Stimulated activated CD4-positive, alpha-beta T cell treated with anti-CD3 and anti-CD28 coated beads, Interleukin-4, amount 100 ng/mL, for 4 hours (primary cell): Measurements from ENCODE around the gene PDK2.

Source experiments
- DNase-seq, 2 experiments: peaks; one replicate each; pipeline ENCODE4 v3.0.0-alpha.2; 2020

The PDK2 gene

DNA sequence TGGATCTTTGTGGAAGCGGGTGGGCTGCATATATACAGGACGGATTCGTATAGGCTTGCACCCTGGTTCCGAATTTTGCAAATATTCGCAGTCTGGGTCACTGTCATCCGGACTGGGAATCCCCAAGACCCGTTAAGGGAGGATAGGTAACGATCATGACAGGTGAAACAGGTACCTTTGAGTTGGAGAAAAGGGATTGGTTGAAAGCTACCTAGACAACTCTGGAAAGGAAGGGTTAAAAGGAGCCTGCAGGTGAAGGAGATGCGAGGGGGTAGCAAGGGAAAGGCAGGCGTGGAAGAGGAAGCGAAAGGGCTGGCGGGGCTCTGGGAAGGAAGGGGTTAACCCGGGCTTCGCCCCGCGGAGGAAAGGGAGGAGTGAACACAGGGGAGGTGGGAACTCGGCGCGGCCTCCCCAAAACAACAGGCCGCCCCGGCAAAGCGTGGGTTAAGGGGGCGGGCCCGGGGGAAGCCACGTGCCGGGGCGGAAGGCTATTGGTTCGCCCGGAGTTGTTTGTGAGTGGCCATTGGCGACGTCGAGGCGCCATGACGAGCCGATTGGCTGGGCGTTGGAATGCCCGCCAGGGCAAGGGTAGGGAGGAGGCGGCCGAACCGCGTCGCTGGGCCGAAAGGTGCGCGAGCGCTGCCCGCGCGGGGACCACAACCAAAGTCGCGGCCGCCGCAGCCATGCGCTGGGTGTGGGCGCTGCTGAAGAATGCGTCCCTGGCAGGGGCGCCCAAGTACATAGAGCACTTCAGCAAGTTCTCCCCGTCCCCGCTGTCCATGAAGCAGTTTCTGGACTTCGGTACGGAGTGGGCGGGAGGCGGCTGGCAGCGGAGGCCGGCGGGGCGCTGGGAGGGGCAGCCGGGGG is at the start of gene PDK2:
Gene PDK2, plus strand, starts transcription at position 599 of the 867 bp plus-strand sequence. Its CDS starts 85 bp downstream, at position 684.
- DNase-seq, result peak; percentile 93 to 95

DNA sequence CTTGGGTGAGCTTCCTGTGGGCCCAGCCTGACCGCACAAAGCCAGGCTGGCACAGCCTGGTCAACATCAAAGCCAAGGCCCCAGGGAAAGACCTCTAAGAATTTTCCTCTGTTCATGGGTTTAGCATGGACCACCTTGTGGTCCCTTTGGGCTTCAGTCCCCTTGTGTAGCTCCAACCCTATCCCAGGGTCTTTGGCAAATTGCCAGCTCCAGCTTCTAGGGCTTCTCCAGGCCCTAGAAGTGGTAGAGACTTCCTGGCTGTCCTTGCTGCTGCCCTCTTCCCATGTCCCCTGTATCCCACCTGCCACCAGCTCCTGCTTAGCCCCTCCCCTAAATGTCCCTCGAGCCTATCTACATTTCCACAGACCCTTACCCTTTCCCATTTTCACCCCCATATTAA is 49.0 kb upstream of the PDK2 start:
- no peak for DNase-seq

DNA sequence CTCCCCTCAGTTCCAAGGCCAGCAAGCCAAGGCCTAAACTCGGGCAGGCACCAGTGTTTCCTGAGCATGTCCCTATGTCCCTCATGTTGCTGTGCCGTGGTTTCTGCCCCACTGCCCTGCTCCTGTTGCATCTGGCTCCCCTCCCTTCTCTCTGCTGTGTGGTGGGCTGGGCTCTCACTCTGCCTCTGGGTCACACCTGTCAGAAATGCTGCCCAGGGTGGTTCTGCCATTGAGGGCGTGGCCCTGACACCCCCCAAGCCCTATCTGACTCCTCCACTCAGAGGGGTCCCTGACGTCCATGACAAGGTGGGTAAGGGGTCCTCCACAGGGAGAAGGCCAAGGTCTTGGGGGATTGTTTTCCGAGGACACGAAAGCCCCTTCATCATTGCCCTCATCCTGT is 48.5 kb upstream of the PDK2 start:
- DNase-seq, result no peak

DNA sequence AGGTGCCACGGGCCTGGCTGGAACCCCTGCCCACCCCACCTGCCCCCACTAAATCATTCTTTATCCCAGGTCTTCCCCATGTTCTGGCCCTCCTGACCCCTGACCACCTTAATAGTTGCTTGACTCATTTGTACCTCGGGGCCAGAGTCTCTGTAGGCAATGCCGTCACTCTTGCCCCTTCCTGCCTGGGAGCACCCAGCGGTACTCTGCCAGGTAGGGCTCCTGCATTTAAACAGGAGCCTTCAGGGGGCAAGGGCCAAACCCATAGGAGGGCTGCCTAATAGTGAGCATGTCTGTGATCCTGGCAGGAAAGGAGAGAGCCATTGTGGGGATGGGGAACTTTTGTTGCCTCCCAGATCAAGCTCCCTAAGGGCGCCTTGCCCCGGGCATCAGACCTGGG is 48.1 kb upstream of the PDK2 start:
- no peak for DNase-seq

DNA sequence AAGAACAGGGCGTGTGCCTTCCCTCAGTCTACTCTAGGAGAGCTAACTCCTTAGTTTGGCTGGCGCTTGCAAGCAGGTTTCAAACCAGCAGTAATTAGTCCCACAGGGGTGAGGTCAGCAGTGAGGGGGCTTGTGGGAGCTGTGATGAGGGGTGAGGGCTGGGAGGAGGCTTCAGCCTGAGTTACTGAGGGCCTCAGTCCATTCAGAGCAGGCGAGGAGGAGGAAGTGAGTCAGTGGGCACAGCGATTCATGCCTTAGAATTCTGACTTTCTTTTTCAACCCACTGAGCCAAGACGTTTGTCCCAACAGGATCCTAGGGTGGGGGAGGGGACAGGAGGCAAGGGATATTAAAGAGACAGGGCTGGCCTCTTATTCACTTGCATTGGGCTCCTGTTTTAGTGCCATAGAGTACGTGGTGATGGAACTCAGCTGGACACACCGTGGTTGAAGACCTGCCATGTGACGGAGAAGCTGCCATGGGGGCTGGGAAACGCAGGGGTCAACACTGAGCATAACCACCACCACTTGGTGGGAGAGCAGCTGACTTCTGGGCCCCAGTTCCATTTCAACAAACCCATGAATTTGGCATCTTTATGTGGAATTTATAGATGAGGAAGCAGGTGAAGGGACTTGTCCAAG is 47.5 kb upstream of the PDK2 start:
- DNase-seq, result no peak

DNA sequence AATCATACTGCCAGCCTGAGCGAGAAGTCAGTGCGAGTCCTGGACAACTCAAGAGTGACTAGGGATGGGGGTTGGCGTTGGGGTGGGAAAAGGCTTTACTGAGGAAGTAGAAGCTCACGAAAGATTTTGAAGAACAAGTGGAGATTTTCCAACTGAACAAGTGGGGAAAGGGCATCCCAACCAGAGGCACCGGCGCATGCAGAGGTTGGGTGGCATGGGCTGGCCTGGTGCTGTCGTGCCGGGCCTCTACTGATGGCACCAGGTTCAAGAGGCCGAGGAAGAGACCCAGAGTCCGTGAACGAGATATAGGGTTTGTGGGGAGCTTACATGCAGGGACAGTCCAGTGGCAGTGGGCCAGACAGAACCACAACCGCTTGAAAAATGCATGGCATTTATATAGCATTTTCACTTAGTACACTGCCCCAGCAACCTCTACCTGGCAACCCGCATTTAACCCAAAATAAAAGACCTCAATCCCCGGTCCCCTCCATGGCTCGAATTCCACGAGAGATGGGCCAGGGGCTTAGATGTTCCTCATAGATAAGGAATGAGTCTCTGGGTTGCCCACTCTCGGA is 46.9 kb upstream of the PDK2 start:
- no peak for DNase-seq

DNA sequence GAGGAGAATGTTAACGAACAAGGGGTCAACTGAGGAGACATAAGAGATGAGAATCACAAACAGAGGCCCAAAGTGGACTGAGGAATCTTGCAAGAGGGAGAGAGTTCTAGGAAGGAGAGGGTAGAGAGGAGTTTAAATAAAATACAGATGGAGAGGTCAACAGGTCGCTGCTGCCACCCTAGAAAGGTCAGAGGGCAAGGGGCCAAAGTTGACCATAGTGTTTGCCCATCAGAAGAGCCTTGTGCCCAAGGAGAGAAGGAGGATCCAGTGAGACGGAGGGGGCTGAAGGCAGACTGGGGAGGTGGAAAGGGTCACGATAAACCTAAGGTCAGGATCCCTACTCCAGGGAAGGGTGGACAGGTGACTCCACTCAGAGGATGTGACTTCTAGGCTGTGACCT is 46.2 kb upstream of the PDK2 start:
- DNase-seq, result no peak

DNA sequence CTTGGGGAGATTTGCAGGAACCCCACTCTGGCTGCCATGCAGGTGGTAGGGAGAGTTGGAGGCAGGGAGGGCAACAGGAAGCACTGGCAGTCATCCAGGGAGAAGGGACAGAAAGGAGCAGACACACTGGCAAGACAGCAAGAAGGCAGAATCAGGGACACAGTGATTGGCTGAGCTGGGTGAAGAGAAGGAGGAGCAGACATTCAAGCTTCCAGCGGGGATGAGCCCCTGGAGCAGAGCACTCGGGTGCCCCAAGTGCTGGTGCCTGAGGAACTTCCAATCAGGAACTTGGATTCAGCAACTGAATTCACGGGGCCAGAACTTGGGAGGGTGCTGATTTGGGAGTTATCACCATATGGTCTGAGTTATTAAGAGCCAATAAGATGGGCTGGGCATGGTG is 45.5 kb upstream of the PDK2 start:
- DNase-seq, result no peak

DNA sequence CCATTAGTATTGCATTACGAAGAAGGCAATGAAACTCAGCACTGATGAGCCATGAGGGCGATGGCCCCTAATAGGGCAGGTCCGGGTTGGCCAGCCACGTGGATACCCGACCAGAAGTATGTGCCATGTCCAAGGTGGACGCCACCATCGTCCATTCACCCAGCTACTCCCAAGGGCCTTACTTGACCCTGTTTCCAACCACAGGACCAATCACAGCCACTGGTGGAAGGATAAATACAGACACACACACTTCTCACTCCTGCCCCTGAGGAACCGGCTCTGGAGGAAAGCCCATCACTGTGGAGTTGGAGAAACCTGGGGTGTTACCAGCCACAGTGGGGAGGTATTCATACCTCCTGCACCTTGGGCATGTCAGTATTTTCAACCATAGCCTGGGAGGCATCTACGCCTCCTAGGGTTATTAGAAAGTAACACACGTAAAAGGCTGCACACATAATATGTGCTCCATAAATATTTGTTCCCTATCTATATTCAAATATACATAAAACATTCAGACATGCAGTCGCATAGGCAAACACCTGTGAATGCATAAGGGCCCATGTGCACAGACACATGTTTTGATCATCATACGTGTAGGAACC is 44.6 kb upstream of the PDK2 start:
- DNase-seq, result no peak

DNA sequence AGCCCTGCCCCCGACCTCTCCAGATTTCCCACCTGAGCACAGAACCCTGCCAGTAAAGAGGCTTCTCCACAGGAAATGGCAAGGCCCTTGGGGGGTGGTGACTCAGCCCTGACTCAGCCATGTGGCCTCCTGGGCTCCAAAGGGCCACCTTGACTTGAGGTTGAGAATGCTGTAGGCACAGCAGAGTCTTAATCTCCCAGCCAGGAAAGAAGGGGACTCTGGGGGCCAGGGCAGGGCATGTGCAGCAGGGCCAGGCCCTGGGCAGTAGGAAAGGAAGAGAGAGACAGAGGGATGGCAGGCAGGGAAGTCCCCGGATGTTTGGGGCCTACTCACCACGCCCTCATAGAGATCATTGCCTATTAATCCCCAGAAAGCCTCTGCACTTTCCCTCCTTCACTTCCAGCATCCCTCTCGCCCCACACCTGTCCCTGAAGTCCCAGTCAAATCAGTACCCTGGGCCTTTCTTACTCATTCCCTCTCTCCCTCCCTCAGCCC is 44.0 kb upstream of the PDK2 start:
- peak; percentile 55 to 73 for DNase-seq

DNA sequence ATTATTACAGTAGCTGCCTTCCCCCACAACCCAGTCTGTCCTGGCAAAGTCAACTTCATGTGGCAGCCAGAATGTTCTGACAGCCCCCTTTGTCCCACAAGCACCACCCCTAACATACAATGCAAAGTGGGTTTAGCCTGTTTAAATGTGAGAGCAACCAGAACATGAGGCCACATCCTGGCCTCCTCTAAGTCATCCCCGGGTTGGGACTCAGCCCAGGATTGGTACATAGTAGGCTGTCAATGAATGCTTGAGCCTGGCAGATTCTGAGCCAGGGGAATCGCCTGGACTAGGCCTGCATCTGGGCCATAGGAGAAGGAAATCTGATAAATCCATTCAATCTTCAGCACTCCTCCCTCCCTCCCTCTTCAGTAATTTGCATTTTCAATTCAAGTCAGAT is 43.5 kb upstream of the PDK2 start:
- no peak for DNase-seq

DNA sequence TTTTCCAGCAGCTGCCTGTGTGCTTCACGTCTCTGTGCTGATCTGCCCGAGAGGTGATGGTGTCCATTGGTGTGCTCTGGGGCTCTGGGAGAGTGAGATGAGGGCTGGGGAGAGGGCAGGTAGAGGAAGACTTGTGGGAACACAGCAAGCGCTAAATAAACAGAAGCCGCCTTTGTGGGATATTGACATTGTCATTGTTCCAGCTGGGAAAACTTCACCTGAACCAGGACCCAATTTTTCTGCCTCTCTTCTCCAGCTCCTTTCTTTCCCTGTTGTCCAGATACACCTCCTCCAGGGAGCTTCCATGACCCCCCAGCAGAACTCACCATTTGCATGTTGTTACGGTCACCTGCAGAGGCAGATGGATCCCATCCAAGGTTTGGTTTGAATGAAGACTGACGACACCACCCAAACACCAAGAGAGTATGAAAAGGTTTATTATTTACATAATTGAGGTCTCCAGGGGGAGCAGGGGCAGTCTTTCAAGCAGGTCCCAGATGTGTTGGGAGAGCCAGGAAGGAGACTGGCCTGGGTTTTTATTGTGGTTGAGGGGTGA is 42.8 kb upstream of the PDK2 start:
- no peak for DNase-seq

DNA sequence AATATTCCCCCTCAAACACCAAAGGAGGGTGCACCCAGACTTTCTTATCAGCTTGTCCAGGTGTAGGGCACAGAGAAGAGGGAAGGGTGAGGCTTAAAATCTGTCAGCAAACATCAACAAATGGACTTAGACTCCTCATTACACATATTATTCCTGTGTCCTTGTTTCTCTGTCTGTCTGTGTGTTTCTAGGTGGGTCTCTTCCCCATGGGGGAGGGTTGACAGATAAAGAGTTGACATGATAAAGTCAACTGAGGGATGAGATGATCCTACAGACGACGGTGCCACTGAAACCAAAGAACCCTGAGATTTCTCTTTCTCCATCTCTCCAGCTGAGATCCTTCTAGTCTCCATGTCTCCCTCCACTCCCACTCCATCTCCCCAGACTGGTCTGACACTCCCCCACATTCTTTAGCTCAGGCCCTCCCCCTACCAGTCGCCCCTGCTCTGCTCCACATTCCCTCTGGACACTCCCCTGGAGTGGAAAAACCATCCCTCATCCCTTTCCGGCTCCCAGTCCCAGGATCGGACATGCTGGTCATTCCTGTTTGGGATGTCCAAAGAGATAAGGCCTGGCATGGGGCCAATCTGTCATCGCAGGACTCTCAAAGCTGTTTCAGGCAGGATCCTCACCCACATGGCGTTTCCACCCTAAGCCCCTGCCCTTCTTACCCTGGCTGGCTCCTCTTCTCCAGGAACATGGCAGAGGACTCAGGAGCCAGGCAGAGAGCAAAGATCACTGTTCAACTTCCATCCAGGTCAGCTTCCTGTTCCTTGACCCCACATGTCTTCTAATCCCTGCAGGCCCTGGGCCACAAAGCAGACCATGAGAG is 42.1 kb upstream of the PDK2 start:
- no peak for DNase-seq

DNA sequence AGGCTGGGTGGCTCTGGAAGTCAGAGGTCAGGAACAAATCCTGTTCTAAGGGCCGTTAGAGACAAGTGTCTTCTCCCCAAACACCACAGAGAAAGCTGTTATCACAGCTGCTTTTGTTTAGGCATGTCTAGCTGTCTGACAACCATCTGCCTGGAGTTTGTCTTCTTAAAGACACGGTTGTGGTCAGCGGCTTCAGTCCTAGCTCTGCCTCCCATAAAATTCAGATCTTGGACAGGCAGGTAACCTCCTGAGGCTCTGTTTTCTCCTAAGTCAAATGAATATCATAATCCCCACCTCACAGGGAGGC is 41.5 kb upstream of the PDK2 start:
- no peak for DNase-seq

DNA sequence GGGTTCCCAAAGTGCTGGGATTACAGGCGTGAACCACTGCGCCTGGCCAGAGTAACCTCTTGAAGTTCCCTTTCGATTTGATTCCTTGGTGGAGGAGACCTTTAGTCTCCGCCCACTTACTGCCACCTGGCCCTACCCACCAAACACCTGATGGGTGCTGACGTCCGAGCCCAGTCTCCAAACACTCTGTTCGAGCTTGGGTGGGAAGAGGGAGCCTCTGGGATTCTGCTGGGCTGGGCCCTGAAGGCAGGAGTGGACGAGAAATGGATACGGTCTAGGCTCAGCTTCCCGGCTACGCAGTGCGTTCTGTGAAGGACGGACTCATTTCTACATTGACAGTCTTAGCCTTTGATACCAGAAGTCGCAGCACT is 40.1 kb upstream of the PDK2 start:
- no peak for DNase-seq

DNA sequence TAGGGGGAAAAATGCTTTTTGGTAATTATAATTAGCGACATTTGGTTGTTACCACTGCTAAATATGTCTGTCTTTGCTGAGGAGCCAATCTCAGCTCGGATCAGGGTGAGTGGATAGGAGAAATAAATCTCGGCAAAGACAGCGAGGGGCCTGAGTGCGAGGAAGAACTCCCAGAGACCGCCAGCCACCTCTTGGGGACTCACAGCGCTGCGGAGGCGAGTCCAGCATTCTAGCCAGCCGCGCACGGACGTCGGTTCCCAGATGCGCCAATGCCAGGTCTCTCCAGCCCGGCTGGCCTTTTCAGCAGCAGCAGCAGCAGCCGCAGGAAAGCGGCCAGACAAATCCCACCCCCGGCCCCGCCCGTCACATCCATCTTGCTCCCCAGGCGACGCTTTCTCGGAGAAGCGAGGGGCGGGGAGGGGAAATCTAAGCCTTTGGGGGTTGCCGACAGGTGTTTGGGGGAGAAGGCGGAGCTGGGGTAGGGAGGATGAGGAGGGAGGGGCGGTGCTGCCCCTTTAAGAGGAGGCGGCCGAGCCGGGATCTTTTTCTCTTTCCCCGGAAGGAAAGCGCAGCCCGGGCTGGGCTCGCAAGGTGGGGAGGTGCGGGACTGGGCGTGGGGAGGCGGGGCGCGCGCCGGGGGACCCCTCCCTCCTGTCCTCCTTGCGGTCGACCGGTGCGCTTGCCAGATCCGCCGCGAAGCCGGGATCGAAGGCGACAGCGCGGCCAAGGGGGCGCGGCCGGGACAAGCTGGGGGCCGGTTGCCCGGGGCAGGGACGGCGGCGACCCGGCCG is 39.5 kb upstream of the PDK2 start, which contains the start of gene ITGA3:
Gene ITGA3, plus strand, starts transcription at position 685 of the 791 bp plus-strand sequence. CDS start 330 bp downstream, outside the sequence.
- DNase-seq, result peak; percentile 66 to 68

DNA sequence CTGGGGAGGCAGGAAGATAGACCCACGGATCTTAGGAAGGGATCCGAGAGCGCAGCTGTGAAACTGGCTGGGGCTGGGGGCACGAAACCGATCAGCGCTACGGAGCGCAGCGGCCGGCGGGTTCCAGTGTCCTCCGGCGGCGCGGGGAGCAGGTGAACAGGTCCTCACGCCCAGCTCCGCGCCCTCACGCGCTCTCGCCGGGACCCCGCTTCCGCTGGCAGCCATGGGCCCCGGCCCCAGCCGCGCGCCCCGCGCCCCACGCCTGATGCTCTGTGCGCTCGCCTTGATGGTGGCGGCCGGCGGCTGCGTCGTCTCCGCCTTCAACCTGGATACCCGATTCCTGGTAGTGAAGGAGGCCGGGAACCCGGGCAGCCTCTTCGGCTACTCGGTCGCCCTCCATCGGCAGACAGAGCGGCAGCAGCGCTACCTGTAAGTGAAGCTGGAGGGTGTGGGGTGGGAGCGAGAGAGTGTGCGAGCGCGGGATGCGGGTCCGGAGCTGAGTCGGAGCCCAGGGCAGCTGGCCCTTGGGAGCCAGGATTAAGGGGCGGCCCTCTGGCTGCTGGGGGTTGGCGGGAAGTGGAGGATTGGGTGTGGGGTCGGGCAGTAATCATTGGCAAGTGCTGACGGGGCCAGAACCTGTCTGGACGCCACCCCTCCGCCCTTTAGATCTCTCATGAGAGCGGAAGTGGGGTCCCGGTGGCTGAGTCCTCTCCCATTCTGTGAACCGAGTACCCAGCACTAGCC is 38.8 kb upstream of the PDK2 start:
- peak; percentile 62 to 63 for DNase-seq

DNA sequence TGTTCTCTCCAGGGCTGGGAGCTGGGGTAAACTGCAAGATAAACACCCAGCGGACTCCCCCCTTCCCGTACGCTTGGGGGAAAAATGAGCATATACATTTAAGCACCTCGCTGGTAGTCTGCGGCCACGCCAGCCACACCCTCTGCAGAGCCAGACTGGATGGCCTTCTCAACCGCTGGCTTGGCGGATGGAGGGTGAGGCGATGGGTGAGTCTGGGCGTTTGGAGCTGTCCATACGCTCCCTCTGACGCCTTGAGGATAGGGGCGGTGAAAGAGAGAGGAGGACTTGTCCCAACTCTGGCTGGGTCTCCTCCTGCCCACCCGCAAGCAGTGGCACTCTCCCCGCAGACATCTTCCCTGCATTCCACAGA is 38.2 kb upstream of the PDK2 start:
- DNase-seq, result no peak

DNA sequence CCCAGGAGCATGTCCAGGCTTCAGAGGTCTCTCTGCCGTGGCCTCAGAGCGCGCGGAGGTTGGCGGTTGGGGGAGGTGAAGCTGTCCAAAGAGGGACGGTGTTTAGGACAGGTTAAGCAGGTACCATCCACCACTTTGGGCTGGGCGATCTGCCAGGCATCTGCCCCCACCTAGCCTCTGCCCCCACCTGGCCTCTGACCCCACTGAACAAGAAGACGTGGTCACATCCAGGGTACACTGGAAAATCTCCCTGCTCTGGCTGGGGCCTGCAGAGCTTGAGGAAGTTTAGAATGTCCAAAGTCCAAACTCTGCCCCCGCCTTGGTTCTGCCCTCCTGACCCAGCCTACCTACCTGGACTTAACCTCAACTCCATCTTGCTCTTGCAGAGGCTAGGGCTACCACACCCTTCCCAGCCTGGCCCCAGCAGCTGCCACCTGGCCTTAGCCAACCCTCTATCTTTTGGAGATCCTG is 37.6 kb upstream of the PDK2 start:
- no peak for DNase-seq

DNA sequence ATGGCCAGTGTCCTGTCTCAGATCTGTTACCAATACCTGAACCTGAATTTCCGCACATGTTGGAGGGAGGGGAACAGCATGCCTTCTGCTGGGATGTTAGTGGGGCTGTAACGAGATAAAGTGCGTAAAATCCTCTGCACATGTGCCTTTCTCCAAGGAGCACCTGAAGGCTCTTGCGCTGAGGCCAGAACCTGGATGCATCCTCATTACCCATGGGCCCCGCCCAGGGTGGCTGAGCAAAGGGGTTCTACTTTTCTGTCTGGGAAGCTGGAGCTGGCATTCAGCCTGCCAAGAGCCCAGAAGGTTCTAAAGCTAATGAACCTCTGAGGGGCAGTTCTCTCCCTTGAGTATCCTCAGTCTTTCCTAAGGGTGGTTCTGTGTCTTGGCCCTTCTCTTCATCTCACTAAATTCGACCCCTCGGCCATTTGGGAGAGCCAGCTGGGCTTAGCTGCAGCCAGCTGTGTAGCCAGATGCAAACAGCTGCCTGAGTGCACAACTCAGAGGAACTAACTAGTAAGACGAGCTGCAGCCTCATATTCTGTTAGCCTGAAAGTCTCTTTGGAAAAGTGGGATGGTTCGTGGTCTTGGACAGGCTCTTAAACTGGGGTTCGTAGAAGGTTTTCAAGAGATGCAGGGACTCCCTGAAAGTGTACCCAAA is 36.7 kb upstream of the PDK2 start:
- DNase-seq, result no peak
